Lower leg skin (tissue), 4 donors: Measurements from ENCODE around the gene ROBO1. TPM values are rescaled to one million over a fixed set of nuclear protein-coding genes. Genes with fewer than 3 reads are reported as not detected.

Source experiments
- DNase-seq, 2 donors: peaks; one replicate each; pipeline ENCODE4 v3.0.0-alpha.2; 2019; ENCODE audit warnings: low spot score in 2 of 2
- H3K4me3 ChIP-seq: fragments of 200-600 bp; sonication (generic); 2 replicates; pipeline ENCODE4 v1.5.1; 2017; ENCODE audit warnings: mild to moderate bottlenecking, low read depth; ENCODE audit not compliant: poor library complexity, severe bottlenecking
- POLR2A ChIP-seq, 2 donors: fragments of 450-650 bp; IDR thresholded peaks; one replicate each; pipeline ENCODE4 v1.6.1; 2016 to 2017; ENCODE audit warnings: antibody characterized with exemption in 2 of 2, mild to moderate bottlenecking in 1 of 2, moderate library complexity in 1 of 2
- WGBS, 2 donors: methylation state at CpG; one replicate each; pipeline ENCODE4 v1.1.5; 2018; 5-methylcytosine and 5-hydroxymethylcytosine counted together
- intact Hi-C: fragments of 100-400 bp; cut with DNase I; formaldehyde crosslinking; loops from one replicate; pipeline ENCODE4 v1.15.0; 2023; ENCODE audit warnings: low total_unique reads
- total RNA-seq, 4 donors: library from RNA; depleted of rRNA; stranded (reverse); fragments of >200 nt; gene quantifications; one replicate each; pipeline ENCODE4 v1.1.0, GENCODE V29; 2016
- TF ChIP-seq, protein P1 (sequence below), 3 donors: fragments of 450-650 bp; IDR thresholded peaks; one replicate each; pipeline ENCODE4 v1.5.1; 2016; ENCODE audit warnings: antibody characterized with exemption in 3 of 3, mild to moderate bottlenecking in 3 of 3, moderate library complexity in 2 of 3

The ROBO1 gene
- total RNA-seq, 4 donors from 2014 or later = 26.3 to 60.0 (median 51.0) TPM

DNA sequence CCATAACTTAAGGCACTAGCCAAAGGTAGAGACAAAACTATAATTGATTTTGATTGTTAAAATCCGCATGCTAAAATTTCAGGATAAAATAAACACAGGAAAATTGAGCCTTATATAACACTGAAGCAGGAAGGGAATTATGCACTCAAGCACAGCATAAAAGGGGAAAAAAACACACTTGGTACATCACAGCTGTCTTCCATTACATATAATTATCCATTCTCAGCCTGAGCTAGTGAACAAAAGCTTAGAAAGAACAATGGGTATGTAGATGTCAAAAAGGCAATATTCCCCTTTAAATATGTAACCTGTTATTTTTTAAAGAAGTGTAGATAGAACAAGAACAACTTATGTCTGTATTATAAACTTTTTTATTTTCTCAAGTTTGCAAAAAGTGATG, 899.2 kb downstream of the ROBO1 start:
- intact Hi-C loops = no loop called here
- TF ChIP-seq, protein P1, sequence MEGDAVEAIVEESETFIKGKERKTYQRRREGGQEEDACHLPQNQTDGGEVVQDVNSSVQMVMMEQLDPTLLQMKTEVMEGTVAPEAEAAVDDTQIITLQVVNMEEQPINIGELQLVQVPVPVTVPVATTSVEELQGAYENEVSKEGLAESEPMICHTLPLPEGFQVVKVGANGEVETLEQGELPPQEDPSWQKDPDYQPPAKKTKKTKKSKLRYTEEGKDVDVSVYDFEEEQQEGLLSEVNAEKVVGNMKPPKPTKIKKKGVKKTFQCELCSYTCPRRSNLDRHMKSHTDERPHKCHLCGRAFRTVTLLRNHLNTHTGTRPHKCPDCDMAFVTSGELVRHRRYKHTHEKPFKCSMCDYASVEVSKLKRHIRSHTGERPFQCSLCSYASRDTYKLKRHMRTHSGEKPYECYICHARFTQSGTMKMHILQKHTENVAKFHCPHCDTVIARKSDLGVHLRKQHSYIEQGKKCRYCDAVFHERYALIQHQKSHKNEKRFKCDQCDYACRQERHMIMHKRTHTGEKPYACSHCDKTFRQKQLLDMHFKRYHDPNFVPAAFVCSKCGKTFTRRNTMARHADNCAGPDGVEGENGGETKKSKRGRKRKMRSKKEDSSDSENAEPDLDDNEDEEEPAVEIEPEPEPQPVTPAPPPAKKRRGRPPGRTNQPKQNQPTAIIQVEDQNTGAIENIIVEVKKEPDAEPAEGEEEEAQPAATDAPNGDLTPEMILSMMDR (IDR thresholded peaks at IDR 0.05) = no peak
- no peak for TF ChIP-seq POLR2A (IDR thresholded peaks at IDR 0.05)
- WGBS, 2 donors = 72 to 83% methylated on average over 1 of the region's 1 CpG
- DNase-seq = no peak
- no peak overlapping the region for H3K4me3 ChIP-seq

DNA sequence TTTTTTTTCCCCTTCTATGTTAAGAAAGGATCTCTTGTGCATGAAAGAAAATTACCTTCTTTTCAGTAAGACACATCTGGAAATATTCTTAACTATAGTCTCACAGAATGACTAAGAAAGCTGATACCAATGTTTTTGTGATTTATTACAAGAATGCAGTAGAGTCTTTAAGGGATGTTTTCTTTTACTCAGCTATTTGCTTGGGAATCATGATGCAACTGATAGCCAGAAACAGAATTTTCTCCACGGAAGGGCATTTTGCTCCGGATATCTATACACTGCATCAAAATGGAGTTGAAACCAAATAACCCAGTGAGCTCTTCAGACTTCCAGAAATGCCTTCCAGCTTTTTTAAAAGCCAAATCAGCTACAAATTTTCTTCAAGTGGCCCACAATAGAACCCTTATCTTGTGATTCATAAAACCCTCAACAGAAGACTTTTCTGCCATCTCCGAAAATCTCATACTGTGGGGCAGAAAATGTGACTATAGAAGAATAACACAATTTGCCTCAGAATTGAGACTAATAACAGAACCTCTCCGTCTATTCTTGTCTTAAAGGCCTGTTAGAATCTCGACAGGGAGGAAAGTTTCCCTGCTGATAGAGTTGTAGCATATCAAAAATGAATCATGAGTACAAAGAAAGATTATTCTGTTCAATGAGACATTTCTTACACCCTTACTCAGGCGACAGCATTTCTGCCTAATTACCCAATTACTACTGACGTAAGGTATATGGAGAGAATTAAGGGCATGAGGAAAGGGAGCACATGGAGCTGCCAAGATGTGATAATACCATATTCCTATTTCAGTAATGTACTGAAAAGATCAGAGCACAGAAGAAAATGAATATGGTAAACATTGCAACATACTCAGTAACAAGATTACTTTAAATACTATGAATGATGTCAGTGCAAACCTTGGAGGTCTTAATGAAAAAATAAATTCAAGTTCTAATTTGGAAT, 900.1 kb downstream of the ROBO1 start:
- WGBS, 2 donors = 52 to 57% methylated on average over 7 of the region's 7 CpGs

DNA sequence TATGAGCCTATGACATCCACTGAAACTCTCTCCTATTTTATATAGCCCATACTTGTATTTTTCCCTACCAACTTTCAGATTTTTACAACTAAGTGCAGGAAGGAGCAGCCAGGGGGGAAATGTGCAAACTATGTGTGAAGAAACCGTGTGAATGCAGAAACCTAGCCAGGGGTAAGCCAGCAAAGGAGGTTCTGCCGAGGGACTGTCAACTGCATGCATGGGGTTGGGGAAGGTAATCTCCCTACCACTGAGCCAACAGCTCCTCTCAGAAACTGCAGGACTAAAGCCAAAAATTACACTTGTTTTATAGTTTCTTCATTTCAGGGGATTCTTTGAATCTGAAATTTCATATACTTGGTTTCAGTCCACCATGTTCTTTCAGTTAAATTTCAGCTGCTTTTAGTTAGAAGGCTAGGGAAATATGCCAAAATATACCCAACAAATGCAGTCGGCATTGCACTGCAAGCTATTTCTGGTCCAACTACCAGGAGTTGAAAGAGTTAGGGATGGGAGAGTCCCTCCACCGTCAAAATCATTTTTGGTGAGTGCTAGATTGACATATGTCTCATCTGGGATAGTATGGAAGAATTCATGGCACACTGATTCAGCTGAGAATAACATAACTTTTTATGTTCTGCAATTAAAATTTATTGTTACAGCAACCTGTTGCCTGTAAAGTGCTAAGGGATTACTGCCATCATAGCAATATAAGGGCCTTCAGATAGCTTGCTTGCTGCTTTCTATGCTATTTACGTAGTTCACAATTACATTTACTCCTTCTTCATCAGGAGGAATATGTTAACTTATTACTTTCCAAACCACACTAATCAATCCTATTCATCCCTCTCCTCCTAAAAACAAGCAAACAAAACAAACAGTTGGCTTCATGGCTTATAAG, 904.2 kb downstream of the ROBO1 start:
- intact Hi-C loops = no loop called here
- H3K4me3 ChIP-seq = no peak overlapping the region
- WGBS, 2 donors = 61 to 65% methylated on average over 5 of the region's 5 CpGs
- TF ChIP-seq POLR2A (IDR thresholded peaks at IDR 0.05) = no peak
- TF ChIP-seq, protein P1 (IDR thresholded peaks at IDR 0.05) = no peak
- DNase-seq = no peak

More for the DNA sequence above, 900.1 kb downstream of the ROBO1 start:
- intact Hi-C loops = no loop called here
- no peak for TF ChIP-seq POLR2A (IDR thresholded peaks at IDR 0.05)
- TF ChIP-seq, protein P1 (IDR thresholded peaks at IDR 0.05) = no peak
- no peak for DNase-seq
- no peak overlapping the region for H3K4me3 ChIP-seq

DNA sequence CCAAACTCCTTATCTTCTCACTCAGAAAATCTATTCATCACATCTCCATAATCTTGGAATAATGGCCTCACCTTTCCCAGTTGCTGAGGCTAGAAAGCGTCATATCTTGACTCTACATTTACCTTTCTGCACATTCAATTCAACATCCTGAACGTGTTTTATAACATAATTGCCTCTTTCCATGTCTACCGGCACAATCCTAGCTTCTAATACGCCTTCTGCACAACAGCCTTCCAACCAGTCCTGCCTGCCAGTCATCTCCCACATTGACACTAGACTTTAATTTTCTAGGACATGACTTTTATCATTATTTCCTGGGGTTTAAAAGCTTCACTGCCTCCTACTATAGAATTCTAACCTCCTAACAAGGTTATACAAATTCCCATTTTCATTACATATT, 906.6 kb downstream of the ROBO1 start:
- 90 to 93% methylated on average over 4 of the region's 4 CpGs for WGBS, 2 donors
- intact Hi-C loops = no loop called here
- TF ChIP-seq POLR2A (IDR thresholded peaks at IDR 0.05) = no peak
- TF ChIP-seq, protein P1 (IDR thresholded peaks at IDR 0.05) = no peak
- no peak for DNase-seq
- H3K4me3 ChIP-seq = no peak overlapping the region

DNA sequence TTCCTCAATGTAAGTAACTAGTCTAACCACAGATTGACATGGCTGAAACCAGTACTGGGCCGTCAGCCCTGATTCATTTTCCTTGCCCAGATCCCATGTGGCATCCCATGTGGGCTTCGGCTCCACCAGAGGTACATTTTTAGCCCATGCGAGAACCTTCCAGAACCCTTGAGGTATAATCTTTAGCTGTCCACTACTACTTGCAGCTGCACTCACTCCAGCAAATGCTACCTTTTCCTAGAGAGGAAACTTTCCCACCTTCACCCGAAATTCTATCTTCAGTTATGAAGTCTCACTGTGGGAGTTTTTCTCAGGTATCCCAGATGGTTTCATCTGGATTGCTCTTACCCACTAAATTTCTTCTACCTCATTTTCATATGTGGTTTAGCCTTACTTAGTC, 907.2 kb downstream of the ROBO1 start:
- TF ChIP-seq, protein P1 (IDR thresholded peaks at IDR 0.05) = no peak
- no peak for TF ChIP-seq POLR2A (IDR thresholded peaks at IDR 0.05)
- intact Hi-C loops = no loop called here
- H3K4me3 ChIP-seq = no peak overlapping the region
- WGBS, 2 donors = 96 to 98% methylated on average over 4 of the region's 4 CpGs
- DNase-seq = no peak
